HG02970 (cell line): ENCODE measurements around the gene NSL1.
"Not testable (repeated sequence)": the region's sequence is repeated elsewhere in the genome, so short reads cannot be mapped to it uniquely, and the experiment has no call there.

Experiments
- ATAC-seq: cut with Tn5 transposase; IDR thresholded peaks from one replicate; pipeline ENCODE4 v1.9.1; 2021; ENCODE audit warnings: mild to moderate bottlenecking, moderate library complexity, moderate number of reproducible peaks; ENCODE audit not compliant: unreplicated experiment, low FRiP score

NSL1 gene

GRCh38 chr1:212791676-212792395 lies at the start of gene NSL1, which contains the start of gene TATDN3:
NSL1 (minus strand) TSS chr1:212791777; CDS start chr1:212791763, 14 bp downstream.
TATDN3 (plus strand) TSS chr1:212791894; CDS start chr1:212791922, 28 bp downstream.
- peak; percentile 83 for ATAC-seq

DNA sequence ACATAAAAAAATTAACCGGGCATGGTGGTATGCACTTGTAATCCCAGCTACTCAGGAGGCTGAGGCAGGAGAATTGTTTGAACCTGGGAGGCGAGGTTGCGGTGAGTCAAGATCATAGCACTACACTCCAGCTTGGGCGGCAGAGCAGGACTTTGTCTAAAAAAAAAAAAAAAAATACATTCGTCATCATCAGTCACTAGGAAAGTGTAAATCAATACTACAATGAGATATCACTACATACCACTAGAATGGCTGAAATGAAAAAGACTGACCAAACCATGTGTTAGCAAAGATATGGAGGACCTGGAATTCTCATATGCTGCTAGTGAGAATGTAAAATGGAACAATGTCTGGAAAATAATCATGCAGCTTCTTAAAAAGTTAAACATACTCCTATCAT lies 46.6 kb upstream of the NSL1 start:
- no peak for ATAC-seq

DNA sequence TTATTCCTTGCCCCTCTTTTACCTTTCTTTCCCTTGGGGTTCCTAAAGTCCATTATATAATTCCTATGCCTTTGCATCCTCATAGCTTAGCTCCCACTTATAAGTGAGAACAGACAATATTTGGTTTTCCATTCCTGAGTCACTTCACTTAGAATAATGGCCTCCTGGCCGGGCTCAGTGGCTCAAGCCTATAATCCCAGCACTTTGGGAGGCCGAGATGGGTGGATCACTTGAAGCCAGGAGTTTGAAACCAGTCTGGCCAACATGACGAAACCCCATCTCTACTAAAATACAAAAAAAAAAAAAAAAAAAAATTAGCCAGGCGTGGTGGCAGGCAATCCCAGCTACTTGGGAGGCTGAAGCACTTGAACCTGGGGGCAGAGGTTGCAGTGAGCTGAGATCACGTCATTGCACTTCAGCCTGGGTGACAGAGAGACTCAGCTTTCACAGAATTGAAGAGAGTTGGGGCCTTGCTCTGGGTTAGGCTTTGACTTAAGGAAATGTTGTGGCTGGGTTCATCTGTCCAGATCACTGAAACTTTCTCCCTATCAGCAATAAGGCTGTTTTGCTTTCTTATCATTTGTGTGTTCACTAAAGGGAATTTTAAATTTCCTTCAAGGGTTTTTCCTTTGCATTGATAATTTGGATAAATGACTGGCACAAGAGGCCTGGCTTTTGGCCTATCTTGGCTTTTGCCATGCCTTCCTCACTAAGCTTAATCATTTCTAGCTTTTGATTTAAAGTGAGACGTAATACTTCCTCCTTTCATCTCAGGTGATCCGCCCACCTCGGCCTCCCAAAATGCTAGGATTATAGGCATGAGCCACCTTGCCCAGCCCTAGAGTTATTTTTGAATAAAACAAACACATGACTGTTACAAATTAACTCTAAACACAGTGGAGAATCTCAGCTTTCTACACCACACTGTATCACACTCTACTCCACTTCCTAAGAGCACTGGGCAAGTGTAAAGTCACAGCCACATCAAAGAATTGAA lies 41.9 kb upstream of the NSL1 start:
- ATAC-seq: not testable (repeated sequence)

- no peak for ATAC-seq
Observed at GRCh38 chr1:212828395-212828794, 36.8 kb upstream of the NSL1 start.

DNA sequence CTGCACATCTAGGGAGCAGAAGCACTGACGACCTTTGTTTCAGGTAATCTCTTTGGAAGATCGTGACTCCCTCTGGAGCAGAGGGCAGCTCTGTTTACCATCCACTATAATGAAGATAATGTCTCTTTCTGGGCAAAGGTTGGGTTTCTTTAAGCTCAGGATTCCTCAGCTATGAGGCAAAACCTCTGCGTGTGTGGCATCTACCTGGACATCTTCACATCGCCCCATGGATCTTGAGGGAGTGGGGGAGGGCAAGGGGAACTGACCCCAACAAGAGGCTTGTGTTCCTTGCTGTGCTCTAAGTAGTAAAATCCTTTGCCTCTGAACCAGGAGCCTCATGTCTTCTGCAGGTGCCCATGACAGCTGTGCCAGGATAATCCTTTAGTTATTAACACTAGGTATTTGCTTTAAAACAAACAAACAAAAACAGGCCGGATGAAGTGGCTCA lies 36.3 kb upstream of the NSL1 start:
- ATAC-seq: no peak

GRCh38 chr1:212827171-212827776 lies 35.7 kb upstream of the NSL1 start:
- no peak for ATAC-seq

GRCh38 chr1:212825798-212826452 lies 34.3 kb upstream of the NSL1 start:
- no peak for ATAC-seq

DNA sequence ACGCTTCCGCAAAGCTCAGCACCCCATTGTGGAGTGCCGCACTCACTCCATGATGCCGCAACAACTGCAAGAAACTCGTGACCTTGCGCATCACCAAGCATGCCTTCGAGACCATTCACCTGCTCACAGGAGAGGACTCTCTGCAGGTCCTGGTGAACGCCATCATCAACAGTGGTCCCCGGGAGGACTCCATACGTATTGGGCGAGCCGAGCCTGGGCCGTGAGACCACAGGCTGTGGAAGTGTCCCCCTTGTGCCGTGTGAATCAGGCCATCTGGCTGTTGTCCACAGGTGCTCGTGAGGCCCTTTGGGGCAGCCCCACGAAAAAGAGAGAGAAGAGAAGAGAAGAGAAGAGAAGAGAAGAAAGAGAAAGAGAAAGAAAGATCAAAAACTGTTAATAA lies 32.6 kb upstream of the NSL1 start:
- no peak for ATAC-seq

GRCh38 chr1:212822956-212823355 lies 31.4 kb upstream of the NSL1 start:
- no peak for ATAC-seq

- ATAC-seq: no peak
Observed at GRCh38 chr1:212820969-212821368, 29.4 kb upstream of the NSL1 start.

DNA sequence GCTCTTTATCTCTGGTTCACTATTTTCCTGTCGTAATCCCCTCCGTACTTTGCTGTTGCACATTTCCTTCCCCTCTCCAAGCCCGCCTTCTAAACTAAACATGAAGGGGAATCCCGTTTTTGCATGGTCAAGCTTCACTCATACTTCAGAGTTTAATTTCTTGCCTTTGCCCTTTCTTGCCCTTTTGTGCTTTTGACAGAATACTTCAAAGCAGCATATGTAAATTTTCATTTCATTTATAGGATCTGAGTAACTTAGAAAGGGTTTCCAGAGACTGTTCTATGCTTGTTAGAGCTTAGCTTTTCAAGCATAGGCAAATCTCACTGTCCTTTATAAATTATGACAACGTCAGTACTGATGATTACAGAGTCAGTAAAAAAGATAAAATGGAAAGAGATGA lies 28.1 kb upstream of the NSL1 start:
- ATAC-seq: no peak

- ATAC-seq: no peak
Observed at GRCh38 chr1:212816567-212817278, 25.1 kb upstream of the NSL1 start.

DNA sequence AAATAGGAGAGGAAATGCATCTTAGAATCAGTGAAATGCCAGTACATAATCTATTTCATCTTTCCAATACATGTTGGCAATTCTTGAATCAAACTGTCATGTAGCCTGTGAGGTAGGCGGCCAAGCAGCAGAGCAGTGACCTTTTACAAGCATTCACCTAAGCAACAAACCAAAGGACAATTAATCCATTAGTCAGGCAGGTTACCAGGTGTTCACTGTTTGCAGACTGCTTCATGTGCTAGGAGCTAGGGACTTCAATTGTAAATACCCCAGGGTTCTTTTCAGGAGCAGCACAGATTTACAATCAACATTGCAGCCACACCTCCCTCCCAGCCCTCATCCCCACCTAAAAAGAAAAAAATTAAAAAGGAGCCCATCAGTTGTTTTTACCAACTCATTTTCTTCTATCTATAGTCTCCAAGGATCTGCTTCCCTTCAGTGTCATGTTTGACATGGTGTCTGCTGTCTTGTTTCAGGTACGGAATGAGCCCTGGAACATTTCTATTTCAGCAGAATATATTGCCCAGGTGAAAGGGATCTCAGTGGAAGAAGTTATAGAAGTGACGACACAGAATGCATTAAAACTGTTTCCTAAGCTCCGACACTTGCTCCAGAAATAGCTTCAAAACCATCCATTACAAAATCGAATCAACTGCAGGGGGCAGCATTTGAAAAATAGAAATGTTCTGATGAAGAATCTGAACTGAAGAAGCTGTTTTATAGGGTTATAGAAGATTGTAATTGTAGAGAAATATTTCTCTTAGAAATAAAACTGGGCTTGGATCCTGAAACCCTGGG lies 23.2 kb upstream of the NSL1 start:
- ATAC-seq: no peak

GRCh38 chr1:212805767-212806166 lies 14.2 kb upstream of the NSL1 start:
- no peak for ATAC-seq

GRCh38 chr1:212797681-212798080 lies 6.1 kb upstream of the NSL1 start:
- ATAC-seq: no peak

DNA sequence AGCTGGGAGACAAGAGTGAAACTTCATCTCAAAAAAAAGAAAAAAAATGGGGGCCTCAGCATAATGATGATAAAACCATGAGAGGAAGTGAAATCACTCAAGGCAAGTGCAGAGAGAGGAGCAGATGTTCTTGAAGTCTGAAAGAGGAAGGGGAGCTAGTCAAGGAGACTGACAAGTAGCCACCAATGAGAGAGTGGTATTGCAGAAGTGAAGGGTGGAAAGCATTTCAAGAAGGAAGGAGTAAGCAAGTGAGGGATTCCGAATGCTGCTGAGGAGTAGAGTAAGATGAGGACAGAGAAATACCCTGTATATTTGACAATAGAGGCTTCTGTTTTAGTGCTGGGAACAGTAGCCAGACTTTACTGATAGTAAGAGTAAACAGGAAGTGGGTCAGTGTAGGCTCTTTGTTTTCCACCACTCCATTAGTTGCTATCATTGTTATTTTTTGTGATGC lies 3.0 kb upstream of the NSL1 start:
- ATAC-seq: peak; percentile 44

- no peak for ATAC-seq
Observed at GRCh38 chr1:212792396-212792908, 875 bp upstream of the NSL1 start.

GRCh38 chr1:212791261-212791675 lies 309 bp downstream of the NSL1 start:
- ATAC-seq: peak; percentile 35

DNA sequence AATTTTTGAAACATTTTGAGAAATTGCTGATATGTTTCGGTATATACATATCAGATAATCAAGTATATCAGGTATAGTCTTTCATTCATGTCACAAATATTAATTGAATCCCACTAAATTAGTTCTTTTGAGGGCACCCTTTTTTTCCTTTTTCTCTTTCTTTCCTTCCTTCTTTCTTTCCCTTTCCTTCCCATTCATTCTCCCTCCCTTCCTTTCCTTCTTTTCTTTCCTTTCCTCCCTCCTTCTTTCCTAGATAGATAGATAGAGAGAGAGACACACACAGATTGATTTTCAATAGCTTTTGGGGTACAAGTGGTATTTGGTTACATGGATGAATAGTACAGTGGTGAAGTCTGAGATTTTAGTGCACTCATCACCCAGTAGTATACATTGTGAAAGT lies 5.7 kb downstream of the NSL1 start:
- ATAC-seq: no peak
